ENCODE results near the gene CIDEB. TPM values are rescaled to one million over a fixed set of nuclear protein-coding genes. Genes with fewer than 3 reads are reported as not detected.
A peak's percentile ranks its signal among the peaks of the same experiment; 100 is the strongest.

The CIDEB gene
- total and polyA plus RNA-seq, 2 of the 13 experiments (the other 11 are each of a cell fraction or from before 2014, with no cell fraction given) = 35.8 to 110 TPM

DNA sequence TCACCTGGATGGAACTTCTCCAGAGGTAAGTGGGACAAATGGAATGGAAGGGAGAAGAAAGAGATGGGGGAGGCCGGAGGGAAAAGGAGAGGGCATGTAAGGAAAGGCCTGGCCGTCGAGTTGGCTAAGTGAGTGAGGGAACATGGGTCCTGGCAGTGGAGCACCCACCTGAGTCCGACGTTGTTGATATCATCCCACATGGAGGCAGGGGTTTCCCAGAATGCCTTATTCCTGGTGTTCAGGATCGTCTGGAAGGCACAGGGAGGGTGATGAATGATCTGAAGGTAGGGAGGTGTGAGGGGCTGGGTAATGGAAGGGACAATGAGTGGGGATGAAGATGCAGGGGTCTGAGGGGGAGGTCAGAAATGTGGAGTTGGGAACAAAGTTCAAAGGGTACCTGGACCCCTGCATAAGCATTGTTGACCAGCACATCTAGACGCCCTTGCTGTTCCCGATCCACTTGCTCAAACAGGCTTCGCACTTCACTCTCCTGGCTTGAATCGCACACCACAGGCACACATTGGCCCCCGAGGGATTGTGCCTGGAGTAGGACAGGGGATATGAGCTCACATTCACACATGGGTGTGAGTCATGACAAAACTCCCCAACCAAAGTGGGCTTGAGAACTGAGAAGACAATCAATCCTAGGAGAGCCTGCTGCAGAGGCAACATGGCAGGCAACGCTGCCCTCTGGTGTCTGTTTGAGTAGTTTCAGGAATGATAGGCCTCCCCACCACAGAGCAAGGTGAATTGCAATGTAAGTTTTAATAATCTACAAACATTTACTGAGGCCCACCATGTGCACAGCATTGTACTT, 11.2 kb downstream of the CIDEB start (continued):
- TF ChIP-seq CBFB (CRISPR knock-in tag; IDR thresholded peaks at IDR 0.05) = no peak; the same call in 1 of the 2 replicates
- TF ChIP-seq, protein P1, sequence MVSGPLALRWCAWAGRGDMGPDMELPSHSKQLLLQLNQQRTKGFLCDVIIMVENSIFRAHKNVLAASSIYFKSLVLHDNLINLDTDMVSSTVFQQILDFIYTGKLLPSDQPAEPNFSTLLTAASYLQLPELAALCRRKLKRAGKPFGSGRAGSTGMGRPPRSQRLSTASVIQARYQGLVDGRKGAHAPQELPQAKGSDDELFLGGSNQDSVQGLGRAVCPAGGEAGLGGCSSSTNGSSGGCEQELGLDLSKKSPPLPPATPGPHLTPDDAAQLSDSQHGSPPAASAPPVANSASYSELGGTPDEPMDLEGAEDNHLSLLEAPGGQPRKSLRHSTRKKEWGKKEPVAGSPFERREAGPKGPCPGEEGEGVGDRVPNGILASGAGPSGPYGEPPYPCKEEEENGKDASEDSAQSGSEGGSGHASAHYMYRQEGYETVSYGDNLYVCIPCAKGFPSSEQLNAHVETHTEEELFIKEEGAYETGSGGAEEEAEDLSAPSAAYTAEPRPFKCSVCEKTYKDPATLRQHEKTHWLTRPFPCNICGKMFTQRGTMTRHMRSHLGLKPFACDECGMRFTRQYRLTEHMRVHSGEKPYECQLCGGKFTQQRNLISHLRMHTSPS (CRISPR knock-in tag; IDR thresholded peaks at IDR 0.05; ENCODE audit: low read depth) = no peak
- TF ChIP-seq, protein P2, sequence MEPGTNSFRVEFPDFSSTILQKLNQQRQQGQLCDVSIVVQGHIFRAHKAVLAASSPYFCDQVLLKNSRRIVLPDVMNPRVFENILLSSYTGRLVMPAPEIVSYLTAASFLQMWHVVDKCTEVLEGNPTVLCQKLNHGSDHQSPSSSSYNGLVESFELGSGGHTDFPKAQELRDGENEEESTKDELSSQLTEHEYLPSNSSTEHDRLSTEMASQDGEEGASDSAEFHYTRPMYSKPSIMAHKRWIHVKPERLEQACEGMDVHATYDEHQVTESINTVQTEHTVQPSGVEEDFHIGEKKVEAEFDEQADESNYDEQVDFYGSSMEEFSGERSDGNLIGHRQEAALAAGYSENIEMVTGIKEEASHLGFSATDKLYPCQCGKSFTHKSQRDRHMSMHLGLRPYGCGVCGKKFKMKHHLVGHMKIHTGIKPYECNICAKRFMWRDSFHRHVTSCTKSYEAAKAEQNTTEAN (CRISPR knock-in tag; conservative IDR thresholded peaks at IDR 0.05) = no peak
- no peak for TF ChIP-seq HMG20B (CRISPR knock-in tag; conservative IDR thresholded peaks at IDR 0.05)
- no peak; the same call in 1 of the 2 replicates for TF ChIP-seq KMT2A (CRISPR knock-in tag; IDR thresholded peaks at IDR 0.05)
- no peak for TF ChIP-seq KDM5A (IDR thresholded peaks at IDR 0.05; ENCODE audit: borderline replicate concordance, low read length)
- TF ChIP-seq, protein P3, sequence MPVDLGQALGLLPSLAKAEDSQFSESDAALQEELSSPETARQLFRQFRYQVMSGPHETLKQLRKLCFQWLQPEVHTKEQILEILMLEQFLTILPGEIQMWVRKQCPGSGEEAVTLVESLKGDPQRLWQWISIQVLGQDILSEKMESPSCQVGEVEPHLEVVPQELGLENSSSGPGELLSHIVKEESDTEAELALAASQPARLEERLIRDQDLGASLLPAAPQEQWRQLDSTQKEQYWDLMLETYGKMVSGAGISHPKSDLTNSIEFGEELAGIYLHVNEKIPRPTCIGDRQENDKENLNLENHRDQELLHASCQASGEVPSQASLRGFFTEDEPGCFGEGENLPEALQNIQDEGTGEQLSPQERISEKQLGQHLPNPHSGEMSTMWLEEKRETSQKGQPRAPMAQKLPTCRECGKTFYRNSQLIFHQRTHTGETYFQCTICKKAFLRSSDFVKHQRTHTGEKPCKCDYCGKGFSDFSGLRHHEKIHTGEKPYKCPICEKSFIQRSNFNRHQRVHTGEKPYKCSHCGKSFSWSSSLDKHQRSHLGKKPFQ (CRISPR knock-in tag; IDR thresholded peaks at IDR 0.05; ENCODE audit: insufficient replicate concordance) = no peak
- TF ChIP-seq ZNF3 (CRISPR knock-in tag; IDR thresholded peaks at IDR 0.05) = no peak
- TF ChIP-seq ZFX (CRISPR knock-in tag; IDR thresholded peaks at IDR 0.05; ENCODE audit: low read depth) = peak; percentile 81
- peak; percentile 66; the same call in 1 of the 2 replicates for TF ChIP-seq ELF3 (CRISPR knock-in tag; IDR thresholded peaks at IDR 0.05)
- TF ChIP-seq, protein P4, sequence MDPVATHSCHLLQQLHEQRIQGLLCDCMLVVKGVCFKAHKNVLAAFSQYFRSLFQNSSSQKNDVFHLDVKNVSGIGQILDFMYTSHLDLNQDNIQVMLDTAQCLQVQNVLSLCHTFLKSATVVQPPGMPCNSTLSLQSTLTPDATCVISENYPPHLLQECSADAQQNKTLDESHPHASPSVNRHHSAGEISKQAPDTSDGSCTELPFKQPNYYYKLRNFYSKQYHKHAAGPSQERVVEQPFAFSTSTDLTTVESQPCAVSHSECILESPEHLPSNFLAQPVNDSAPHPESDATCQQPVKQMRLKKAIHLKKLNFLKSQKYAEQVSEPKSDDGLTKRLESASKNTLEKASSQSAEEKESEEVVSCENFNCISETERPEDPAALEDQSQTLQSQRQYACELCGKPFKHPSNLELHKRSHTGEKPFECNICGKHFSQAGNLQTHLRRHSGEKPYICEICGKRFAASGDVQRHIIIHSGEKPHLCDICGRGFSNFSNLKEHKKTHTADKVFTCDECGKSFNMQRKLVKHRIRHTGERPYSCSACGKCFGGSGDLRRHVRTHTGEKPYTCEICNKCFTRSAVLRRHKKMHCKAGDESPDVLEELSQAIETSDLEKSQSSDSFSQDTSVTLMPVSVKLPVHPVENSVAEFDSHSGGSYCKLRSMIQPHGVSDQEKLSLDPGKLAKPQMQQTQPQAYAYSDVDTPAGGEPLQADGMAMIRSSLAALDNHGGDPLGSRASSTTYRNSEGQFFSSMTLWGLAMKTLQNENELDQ (CRISPR knock-in tag; IDR thresholded peaks at IDR 0.05; ENCODE audit: borderline replicate concordance) = no peak
- TF ChIP-seq, protein P5, sequence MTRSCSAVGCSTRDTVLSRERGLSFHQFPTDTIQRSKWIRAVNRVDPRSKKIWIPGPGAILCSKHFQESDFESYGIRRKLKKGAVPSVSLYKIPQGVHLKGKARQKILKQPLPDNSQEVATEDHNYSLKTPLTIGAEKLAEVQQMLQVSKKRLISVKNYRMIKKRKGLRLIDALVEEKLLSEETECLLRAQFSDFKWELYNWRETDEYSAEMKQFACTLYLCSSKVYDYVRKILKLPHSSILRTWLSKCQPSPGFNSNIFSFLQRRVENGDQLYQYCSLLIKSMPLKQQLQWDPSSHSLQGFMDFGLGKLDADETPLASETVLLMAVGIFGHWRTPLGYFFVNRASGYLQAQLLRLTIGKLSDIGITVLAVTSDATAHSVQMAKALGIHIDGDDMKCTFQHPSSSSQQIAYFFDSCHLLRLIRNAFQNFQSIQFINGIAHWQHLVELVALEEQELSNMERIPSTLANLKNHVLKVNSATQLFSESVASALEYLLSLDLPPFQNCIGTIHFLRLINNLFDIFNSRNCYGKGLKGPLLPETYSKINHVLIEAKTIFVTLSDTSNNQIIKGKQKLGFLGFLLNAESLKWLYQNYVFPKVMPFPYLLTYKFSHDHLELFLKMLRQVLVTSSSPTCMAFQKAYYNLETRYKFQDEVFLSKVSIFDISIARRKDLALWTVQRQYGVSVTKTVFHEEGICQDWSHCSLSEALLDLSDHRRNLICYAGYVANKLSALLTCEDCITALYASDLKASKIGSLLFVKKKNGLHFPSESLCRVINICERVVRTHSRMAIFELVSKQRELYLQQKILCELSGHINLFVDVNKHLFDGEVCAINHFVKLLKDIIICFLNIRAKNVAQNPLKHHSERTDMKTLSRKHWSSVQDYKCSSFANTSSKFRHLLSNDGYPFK (CRISPR knock-in tag; IDR thresholded peaks at IDR 0.05; ENCODE audit: borderline replicate concordance) = peak; percentile 45; the same call in 1 of the 2 replicates
- TF ChIP-seq, protein P6, sequence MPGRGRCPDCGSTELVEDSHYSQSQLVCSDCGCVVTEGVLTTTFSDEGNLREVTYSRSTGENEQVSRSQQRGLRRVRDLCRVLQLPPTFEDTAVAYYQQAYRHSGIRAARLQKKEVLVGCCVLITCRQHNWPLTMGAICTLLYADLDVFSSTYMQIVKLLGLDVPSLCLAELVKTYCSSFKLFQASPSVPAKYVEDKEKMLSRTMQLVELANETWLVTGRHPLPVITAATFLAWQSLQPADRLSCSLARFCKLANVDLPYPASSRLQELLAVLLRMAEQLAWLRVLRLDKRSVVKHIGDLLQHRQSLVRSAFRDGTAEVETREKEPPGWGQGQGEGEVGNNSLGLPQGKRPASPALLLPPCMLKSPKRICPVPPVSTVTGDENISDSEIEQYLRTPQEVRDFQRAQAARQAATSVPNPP (CRISPR knock-in tag; IDR thresholded peaks at IDR 0.05) = no peak
- no peak for TF ChIP-seq ZNF383 (CRISPR knock-in tag; IDR thresholded peaks at IDR 0.05; ENCODE audit: borderline replicate concordance)
- 0 out of 2 replicates have a peak, but pooled peaks have one; percentile 21 for TF ChIP-seq NFYB (CRISPR knock-in tag; IDR thresholded peaks at IDR 0.05)

Data from HepG2 (cell line).